Nephron progenitor cell (in vitro differentiated cells): ENCODE data around the gene ACER3.
A peak's percentile ranks its signal among the peaks of the same experiment; 100 is the strongest.

Source experiments
- DNase-seq: peaks from one replicate; pipeline ENCODE4 v3.0.0; 2021
- H3K27ac Mint-ChIP-seq: 2 replicates; pipeline ENCODE4 v1.8.0; 2021; ENCODE audit warnings: mild to moderate bottlenecking, moderate library complexity, mixed read lengths
- H3K27me3 Mint-ChIP-seq: 2 replicates; pipeline ENCODE4 v1.8.0; 2021; ENCODE audit warnings: mild to moderate bottlenecking, low read depth, mixed read lengths; ENCODE audit not compliant: poor library complexity
- H3K36me3 Mint-ChIP-seq: 2 replicates; pipeline ENCODE4 v1.8.0; 2021; ENCODE audit warnings: low read depth, mixed read lengths
- H3K4me1 Mint-ChIP-seq: 2 replicates; pipeline ENCODE4 v1.8.0; 2021; ENCODE audit warnings: mixed read lengths
- H3K4me3 Mint-ChIP-seq: 2 replicates; pipeline ENCODE4 v1.8.0; 2021; ENCODE audit warnings: mild to moderate bottlenecking, moderate library complexity, mixed read lengths
- H3K9me3 Mint-ChIP-seq: 2 replicates; pipeline ENCODE4 v1.8.0; 2021; ENCODE audit warnings: mild to moderate bottlenecking, moderate library complexity, mixed read lengths
- CTCF ChIP-seq: fragments of 200-600 bp; sonication (generic); IDR thresholded peaks from 2 replicates; pipeline ENCODE4 v1.5.0; 2021; ENCODE audit warnings: antibody characterized with exemption

ACER3 gene

GRCh38 chr11:77062924-77063323 is 202.2 kb downstream of the ACER3 start:
- peaks cover 20% of the 10 kb centered on the region for H3K9me3 Mint-ChIP-seq
- no peak for DNase-seq
- H3K27me3 Mint-ChIP-seq: peaks cover 9% of the 10 kb centered on the region
- no peak for TF ChIP-seq CTCF
- no peak overlapping the region for H3K27ac Mint-ChIP-seq
- no peak overlapping the region for H3K4me3 Mint-ChIP-seq
- H3K4me1 Mint-ChIP-seq: peaks cover 25% of the 10 kb centered on the region
- no peaks in the 10 kb centered on the region for H3K36me3 Mint-ChIP-seq

- no peak for TF ChIP-seq CTCF
- no peak overlapping the region for H3K27ac Mint-ChIP-seq
- no peak for DNase-seq
- peaks cover 20% of the 10 kb centered on the region for H3K9me3 Mint-ChIP-seq
- H3K36me3 Mint-ChIP-seq: no peaks in the 10 kb centered on the region
- no peak overlapping the region for H3K4me3 Mint-ChIP-seq
- peaks cover 9% of the 10 kb centered on the region for H3K27me3 Mint-ChIP-seq
- peaks cover 29% of the 10 kb centered on the region for H3K4me1 Mint-ChIP-seq
These were observed 202.7 kb downstream of the ACER3 start for GRCh38 chr11:77063407-77063806.

- Mint-ChIP-seq H3K27ac (no peak overlapping the region), H3K36me3 (no peaks in the 10 kb centered on the region), H3K4me1 (peaks cover 33% of the 10 kb centered on the region), H3K4me3 (no peak overlapping the region), H3K9me3 (peaks cover 20% of the 10 kb centered on the region), H3K27me3 (peaks cover 9% of the 10 kb centered on the region)
- TF ChIP-seq CTCF: no peak
- DNase-seq: no peak
These were observed 203.1 kb downstream of the ACER3 start for GRCh38 chr11:77063861-77064260.

- DNase-seq: no peak
- Mint-ChIP-seq H3K27me3 (peaks cover 9% of the 10 kb centered on the region), H3K27ac (no peak overlapping the region), H3K4me3 (peak overlapping the region; percentile 28), H3K36me3 (no peaks in the 10 kb centered on the region), H3K9me3 (peaks cover 20% of the 10 kb centered on the region), H3K4me1 (peaks cover 37% of the 10 kb centered on the region)
- TF ChIP-seq CTCF: no peak
These were observed 204.0 kb downstream of the ACER3 start for GRCh38 chr11:77064648-77065217.

GRCh38 chr11:77065878-77066228 is 205.1 kb downstream of the ACER3 start:
- DNase-seq: peak; percentile 32
- H3K27ac Mint-ChIP-seq: peak overlapping the region; percentile 69

More at GRCh38 chr11:77065878-77066228, 205.1 kb downstream of the ACER3 start:
- H3K4me1 Mint-ChIP-seq: peaks cover 41% of the 10 kb centered on the region
- no peaks in the 10 kb centered on the region for H3K36me3 Mint-ChIP-seq
- TF ChIP-seq CTCF: no peak
- peaks cover 7% of the 10 kb centered on the region for H3K27me3 Mint-ChIP-seq
- H3K9me3 Mint-ChIP-seq: peaks cover 13% of the 10 kb centered on the region
- H3K4me3 Mint-ChIP-seq: peak overlapping the region; percentile 91
